HepG2 (cell line): ENCODE measurements around the gene HOXD8. TPM values are rescaled to one million over a fixed set of nuclear protein-coding genes. Genes with fewer than 3 reads are reported as not detected.
A peak's percentile ranks its signal among the peaks of the same experiment; 100 is the strongest.

Experiments used
- ATAC-seq: fragments of 200-7000 bp; cut with Tn5 transposase; 3 replicates; pipeline ENCODE4 v1.9.1; 2020; ENCODE audit warnings: mild to moderate bottlenecking, moderate library complexity
- BruUV-seq: library from RNA; stranded (reverse); fragments of 400-500 nt; replicated peaks from 2 replicates; lab custom pipeline; 2021; lab: Mats Ljungman, UMichigan
- CTCF ChIA-PET: fragments of 300-600 bp; formaldehyde crosslinking; extraction: SDS; loops from one replicate; lab custom pipeline; 2021; ENCODE audit warnings: low total read pairs, inconsistent platforms, low intra/inter-chr PET ratio; lab: Yijun Ruan, JAX
- POLR2A ChIA-PET: fragments of 350-600 bp; sonication (Branson Sonifier 250); formaldehyde crosslinking; loops from one replicate; lab custom pipeline; 2020; ENCODE audit warnings: antibody characterized with exemption, inconsistent platforms; lab: Yijun Ruan, JAX
- DNase-seq: peaks from one replicate; pipeline ENCODE4 v3.0.0-alpha.2; 2015; ENCODE audit warnings: low spot score
- FAIRE-seq: peaks from 3 replicates; lab custom pipeline; 2011; peaks lifted over from hg19 to GRCh38; lab: Jason Lieb, UNC
- H2AFZ ChIP-seq: one replicate; pipeline ENCODE4 v1.6.1; 2011; ENCODE audit warnings: low read length, inconsistent platforms
- H3K27ac ChIP-seq: fragments of 300-600 bp; 3 replicates; pipeline ENCODE4 v1.8.0; 2011; ENCODE audit warnings: mixed run types, mild to moderate bottlenecking, mixed read lengths, low read length, inconsistent platforms; ENCODE audit not compliant: insufficient read depth; ENCODE audit errors: extremely low read length
- H3K27me3 ChIP-seq, 2 experiments: fragments of 200-600 bp in 1 of 2; 2 replicates in 1 of 2; 3 replicates in 1 of 2; pipeline versions ENCODE4 v1.6.0 to v1.8.0; 2011; ENCODE audit warnings: low read length in 2 of 2, mild to moderate bottlenecking in 2 of 2, moderate library complexity in 2 of 2, inconsistent platforms in 1 of 2; ENCODE audit not compliant: insufficient read depth in 2 of 2, control insufficient read depth in 1 of 2
- H3K36me3 ChIP-seq, 2 experiments: fragments of 200-600 bp in 1 of 2; replicated peaks in 1 of 2; 2 replicates in 1 of 2; 3 replicates in 1 of 2; pipeline versions ENCODE4 v1.5.1 to v1.8.0; 2011; ENCODE audit warnings: low read length in 2 of 2, inconsistent platforms in 1 of 2; ENCODE audit not compliant: insufficient read depth in 2 of 2, control insufficient read depth in 1 of 2
- H3K4me1 ChIP-seq: 2 replicates; pipeline ENCODE4 v1.5.1; 2012; ENCODE audit warnings: low read length, inconsistent platforms; ENCODE audit not compliant: insufficient read depth
- H3K4me2 ChIP-seq: 2 replicates; pipeline ENCODE4 v1.6.0; 2011; ENCODE audit warnings: low read depth, low read length, inconsistent platforms
- H3K4me3 ChIP-seq, 3 experiments: fragments of 200-600 bp in 1 of 3; sonication (generic), shearing (Covaris generic) in 1 of 3; replicated peaks in 1 of 3; 2 replicates each; pipeline ENCODE4 v1.5.1; 2011 to 2016; ENCODE audit warnings: low read length in 3 of 3, inconsistent platforms in 2 of 3, low read depth in 2 of 3, mild to moderate bottlenecking in 2 of 3, control low read depth in 1 of 3, mixed read lengths in 1 of 3; ENCODE audit not compliant: insufficient read depth in 1 of 3
- H3K79me2 ChIP-seq: one replicate; pipeline ENCODE4 v1.6.1; 2011; ENCODE audit warnings: low read length, inconsistent platforms; ENCODE audit not compliant: insufficient read depth
- H3K9ac ChIP-seq: 2 replicates; pipeline ENCODE4 v1.6.0; 2011; ENCODE audit warnings: mild to moderate bottlenecking, low read depth, low read length, inconsistent platforms; ENCODE audit not compliant: insufficient read depth
- H3K9me3 ChIP-seq: 2 replicates; pipeline ENCODE4 v1.5.1; 2012; ENCODE audit warnings: mild to moderate bottlenecking, low read length
- H4K20me1 ChIP-seq: 2 replicates; pipeline ENCODE4 v1.6.0; 2011; ENCODE audit warnings: inconsistent platforms, mild to moderate bottlenecking, low read length, moderate library complexity; ENCODE audit not compliant: insufficient read depth
- BHLHE40 ChIP-seq: IDR thresholded peaks from 2 replicates; pipeline ENCODE4 v1.6.1; 2011; ENCODE audit warnings: low read length, improper control_type of control experiment
- IRF1 ChIP-seq: sonication (generic); formaldehyde crosslinking; IDR thresholded peaks from 2 replicates; pipeline ENCODE4 v1.4.0; 2020; ENCODE audit warnings: low read depth, mild to moderate bottlenecking, missing genetic modification reagents
- MED13 ChIP-seq: sonication (generic); formaldehyde crosslinking; IDR thresholded peaks from 2 replicates; pipeline ENCODE4 v1.5.0; 2020; ENCODE audit warnings: missing genetic modification reagents
- NFATC3 ChIP-seq: sonication (generic); formaldehyde crosslinking; IDR thresholded peaks from 2 replicates; pipeline ENCODE4 v1.5.1; 2020; ENCODE audit warnings: mild to moderate bottlenecking, missing genetic modification reagents
- NRL ChIP-seq: sonication (generic); formaldehyde crosslinking; IDR thresholded peaks from 2 replicates; pipeline ENCODE4 v1.5.0; 2020; ENCODE audit warnings: missing genetic modification reagents, mild to moderate bottlenecking, moderate library complexity, borderline replicate concordance
- TFAP4 ChIP-seq: sonication (generic); IDR thresholded peaks from 2 replicates; pipeline ENCODE4 v1.6.1; 2016; ENCODE audit warnings: low read depth, borderline replicate concordance
- ZBTB4 ChIP-seq: sonication (generic); formaldehyde crosslinking; IDR thresholded peaks from 2 replicates; pipeline ENCODE4 v1.4.0; 2020; ENCODE audit warnings: missing genetic modification reagents, mild to moderate bottlenecking, borderline replicate concordance
- ZNF552 ChIP-seq: sonication (generic); formaldehyde crosslinking; IDR thresholded peaks from 2 replicates; pipeline ENCODE4 v1.9.0; 2022; ENCODE audit warnings: missing genetic modification reagents, mild to moderate bottlenecking, borderline replicate concordance
- ZNF687 ChIP-seq: sonication (generic); formaldehyde crosslinking; IDR thresholded peaks from 2 replicates; pipeline ENCODE4 v1.5.1; 2020; ENCODE audit warnings: mild to moderate bottlenecking, missing genetic modification reagents, moderate library complexity
- ZNF883 ChIP-seq: sonication (generic); formaldehyde crosslinking; IDR thresholded peaks from 2 replicates; pipeline ENCODE4 v1.5.1; 2020; ENCODE audit warnings: mild to moderate bottlenecking, missing genetic modification reagents; ENCODE audit errors: not compliant biosample characterization
- WGBS: methylation state at CpG from one replicate; pipeline ENCODE4 v1.1.6; 2017; ENCODE audit warnings: low lambda C conversion rate; 5-methylcytosine and 5-hydroxymethylcytosine counted together
- in situ Hi-C: cut with HindIII; loops from 2 replicates; pipeline ENCODE4 v1.10.0; 2017; ENCODE audit warnings: low pct_unique_long_range_greater_than_20kb; ENCODE audit not compliant: extremely low pct_ligation_motif_present
- intact Hi-C: fragments of 100-400 bp; cut with micrococcal nuclease; formaldehyde crosslinking; loops from one replicate; pipeline ENCODE4 v1.10.0; 2022; ENCODE audit not compliant: unreplicated experiment
- polyA plus RNA-seq, 8 experiments: library from polyadenylated mRNA; depleted of rRNA in 3 of 8; stranded (reverse) in 7 of 8; unstranded in 1 of 8; fragments of >200 nt; fragmentation: Illumina TruSeq in 4 of 8; extraction: Trizol in 4 of 8; gene quantifications; 2 replicates each; pipeline versions ENCODE4 v1.2.1 to v1.2.3, GENCODE V29; 2011 to 2016; ENCODE audit warnings: low read depth in 4 of 8, missing spikeins in 1 of 8, mixed read lengths in 1 of 8; ENCODE audit not compliant: insufficient read depth in 1 of 8
- total RNA-seq, 5 experiments: library from RNA; depleted of rRNA; stranded (reverse); fragments of >200 nt; fragmentation: Illumina TruSeq; extraction: Trizol; gene quantifications; 2 replicates each; pipeline ENCODE4 v1.2.3, GENCODE V29; 2016; ENCODE audit warnings: low read depth in 1 of 5

The HOXD8 gene
- total and polyA plus RNA-seq, 2 of the 13 experiments (the other 11 are each of a cell fraction or from before 2014, with no cell fraction given), result not detected

GRCh38 chr2:176160986-176161824, 31.7 kb downstream of the HOXD8 start:
- Histone ChIP-seq H4K20me1 (no peaks in the 10 kb centered on the region), H3K36me3 (no peaks in the 10 kb centered on the region), H2AFZ (no peak overlapping the region), H3K27ac (no peak overlapping the region), H3K27me3 (peaks cover 17 to 99% of the 10 kb centered on the region in 2 experiments), H3K79me2 (no peaks in the 10 kb centered on the region), H3K9ac (no peak overlapping the region), H3K4me2 (0 out of 2 replicates have a peak overlapping the region, but pooled peaks have one; percentile 64), H3K4me1 (peaks cover 47% of the 10 kb centered on the region), H3K9me3 (no peaks in the 10 kb centered on the region), H3K4me3 (peak overlapping the region in 1 of 3 experiments; percentile 61; a peak in 1 of 6 replicates)
- POLR2A ChIA-PET, result interaction anchor here (1.2 kb wide), 1 partner anchor 26 kb away, joined by 3 read pairs; no protein-coding TSS in a partner anchor
- intact Hi-C loops, result no loop called here
- FAIRE-seq, result no peak
- in situ Hi-C loops, result no loop called here
- CTCF ChIA-PET, result no interaction called here
- 40% methylated on average over 22 of the region's 22 CpGs for WGBS
- DNase-seq, result no peak
- no peak for ATAC-seq
- BruUV-seq, result no TSS peak
- no peak for TF ChIP-seq ZBTB4 (CRISPR knock-in tag)
- no peak for TF ChIP-seq ZNF552 (CRISPR knock-in tag)
- TF ChIP-seq ZNF687 (CRISPR knock-in tag), result no peak
- no peak for TF ChIP-seq ZNF883
- no peak for TF ChIP-seq BHLHE40
- TF ChIP-seq TFAP4, result no peak
- no peak for TF ChIP-seq NRL (CRISPR knock-in tag)
- no peak for TF ChIP-seq NFATC3 (CRISPR knock-in tag)
- no peak for TF ChIP-seq MED13 (CRISPR knock-in tag)
- TF ChIP-seq IRF1, result no peak
